HEK293 (cell line): ENCODE results near the gene CDK14.

ENCODE experiments used
- CTCF ChIA-PET: fragments of 350-600 bp; formaldehyde crosslinking; extraction: SDS; loops from one replicate; lab custom pipeline; 2021; ENCODE audit warnings: antibody characterized with exemption; lab: Yijun Ruan, JAX
- POLR2A ChIA-PET: fragments of 300-600 bp; formaldehyde crosslinking; extraction: SDS; loops from one replicate; lab custom pipeline; 2020; ENCODE audit warnings: antibody characterized with exemption, inconsistent platforms; lab: Yijun Ruan, JAX
- H3K27ac ChIP-seq: fragments of 200-500 bp; sonication (Bioruptor generic); 2 replicates; pipeline ENCODE4 v1.5.1; 2014; ENCODE audit warnings: low read depth, low read length, control low read depth, inconsistent platforms; ENCODE audit errors: extremely low read depth
- H3K36me3 ChIP-seq, 2 experiments: fragments of 200-500 bp in 1 of 2; sonication (Bioruptor generic) in 1 of 2; 1 replicate in 1 of 2; 2 replicates in 1 of 2; pipeline ENCODE4 v1.5.1; 2014 to 2017; ENCODE audit warnings: inconsistent platforms in 2 of 2, low read length in 2 of 2; ENCODE audit not compliant: control insufficient read depth in 2 of 2, insufficient read depth in 1 of 2
- H3K4me1 ChIP-seq: fragments of 200-500 bp; sonication (Bioruptor generic); 2 replicates; pipeline ENCODE4 v1.5.1; 2014; ENCODE audit warnings: mild to moderate bottlenecking, low read length, inconsistent platforms; ENCODE audit not compliant: control insufficient read depth, insufficient read depth
- H3K4me3 ChIP-seq: 2 replicates; pipeline ENCODE4 v1.5.1; 2011; ENCODE audit warnings: low read depth, mild to moderate bottlenecking, control low read depth, low read length, moderate library complexity
- H3K9me3 ChIP-seq: fragments of 200-500 bp; sonication (Bioruptor generic); 2 replicates; pipeline ENCODE4 v1.5.1; 2014; ENCODE audit warnings: low read depth, low read length, inconsistent platforms; ENCODE audit not compliant: control insufficient read depth, insufficient read depth
- BCL6B ChIP-seq: fragments of 450-650 bp; formaldehyde crosslinking; IDR thresholded peaks from 2 replicates; pipeline ENCODE4 v1.5.1; 2017; ENCODE audit warnings: missing biosample characterization, missing genetic modification characterization
- EGR2 ChIP-seq: fragments of 450-650 bp; formaldehyde crosslinking; IDR thresholded peaks from 2 replicates; pipeline ENCODE4 v1.5.1; 2016; ENCODE audit warnings: low read depth, missing biosample characterization, missing genetic modification characterization
- GLIS2 ChIP-seq: fragments of 450-650 bp; formaldehyde crosslinking; IDR thresholded peaks from 2 replicates; pipeline ENCODE4 v1.5.1; 2016; ENCODE audit warnings: missing biosample characterization, missing genetic modification characterization
- HIC1 ChIP-seq: fragments of 450-650 bp; formaldehyde crosslinking; IDR thresholded peaks from 2 replicates; pipeline ENCODE4 v1.5.1; 2016; ENCODE audit warnings: missing biosample characterization, missing genetic modification characterization
- KLF1 ChIP-seq: fragments of 450-650 bp; formaldehyde crosslinking; IDR thresholded peaks from 2 replicates; pipeline ENCODE4 v1.5.1; 2016; ENCODE audit warnings: missing biosample characterization, missing genetic modification characterization
- KLF10 ChIP-seq: fragments of 450-650 bp; IDR thresholded peaks from 2 replicates; pipeline ENCODE4 v1.5.1; 2018; ENCODE audit warnings: missing biosample characterization, mild to moderate bottlenecking, missing genetic modification characterization
- KLF16 ChIP-seq: fragments of 450-650 bp; formaldehyde crosslinking; IDR thresholded peaks from 2 replicates; pipeline ENCODE4 v1.5.1; 2017; ENCODE audit warnings: missing biosample characterization, missing genetic modification characterization
- PRDM4 ChIP-seq: fragments of 450-650 bp; formaldehyde crosslinking; IDR thresholded peaks from 2 replicates; pipeline ENCODE4 v1.5.1; 2017; ENCODE audit warnings: missing biosample characterization, missing genetic modification characterization
- SCRT2 ChIP-seq: fragments of 450-650 bp; formaldehyde crosslinking; IDR thresholded peaks from 2 replicates; pipeline ENCODE4 v1.5.1; 2016; ENCODE audit warnings: missing biosample characterization, missing genetic modification characterization
- ZBTB6 ChIP-seq: fragments of 450-650 bp; formaldehyde crosslinking; IDR thresholded peaks from 2 replicates; pipeline ENCODE4 v1.5.1; 2017; ENCODE audit warnings: missing biosample characterization, missing genetic modification characterization
- ZBTB7A ChIP-seq: fragments of 450-650 bp; formaldehyde crosslinking; IDR thresholded peaks from 2 replicates; pipeline ENCODE4 v1.5.1; 2016; ENCODE audit warnings: low read depth, missing biosample characterization, missing genetic modification characterization
- ZEB2 ChIP-seq: fragments of 450-650 bp; formaldehyde crosslinking; IDR thresholded peaks from 2 replicates; pipeline ENCODE4 v1.5.1; 2016; ENCODE audit warnings: missing biosample characterization, missing genetic modification characterization
- ZNF112 ChIP-seq: fragments of 450-650 bp; formaldehyde crosslinking; IDR thresholded peaks from 2 replicates; pipeline ENCODE4 v1.5.0; 2017; ENCODE audit warnings: missing biosample characterization, missing genetic modification characterization
- ZNF140 ChIP-seq: fragments of 450-650 bp; formaldehyde crosslinking; IDR thresholded peaks from 2 replicates; pipeline ENCODE4 v1.5.1; 2016; ENCODE audit warnings: missing biosample characterization, missing genetic modification characterization
- ZNF174 ChIP-seq: fragments of 450-650 bp; formaldehyde crosslinking; IDR thresholded peaks from 2 replicates; pipeline ENCODE4 v1.5.0; 2017; ENCODE audit warnings: missing biosample characterization, mild to moderate bottlenecking, missing genetic modification characterization
- ZNF366 ChIP-seq: fragments of 450-650 bp; formaldehyde crosslinking; conservative IDR thresholded peaks from 2 replicates; pipeline ENCODE4 v1.5.1; 2016; ENCODE audit warnings: missing biosample characterization, missing genetic modification characterization
- ZNF391 ChIP-seq: fragments of 450-650 bp; formaldehyde crosslinking; IDR thresholded peaks from 2 replicates; pipeline ENCODE4 v1.5.1; 2016; ENCODE audit warnings: low read depth, missing biosample characterization, missing genetic modification characterization, borderline replicate concordance
- ZNF394 ChIP-seq: fragments of 450-650 bp; formaldehyde crosslinking; IDR thresholded peaks from 2 replicates; pipeline ENCODE4 v1.5.1; 2016; ENCODE audit warnings: missing biosample characterization, missing genetic modification characterization, mild to moderate bottlenecking, moderate library complexity, borderline replicate concordance
- ZNF555 ChIP-seq: fragments of 450-650 bp; formaldehyde crosslinking; conservative IDR thresholded peaks from 2 replicates; pipeline ENCODE4 v1.5.1; 2017; ENCODE audit warnings: missing biosample characterization, mild to moderate bottlenecking, missing genetic modification characterization, inconsistent platforms
- ZNF571 ChIP-seq: fragments of 450-650 bp; formaldehyde crosslinking; IDR thresholded peaks from 2 replicates; pipeline ENCODE4 v1.5.0; 2017; ENCODE audit warnings: missing biosample characterization, missing genetic modification characterization
- ZNF585B ChIP-seq: fragments of 450-650 bp; formaldehyde crosslinking; IDR thresholded peaks from 2 replicates; pipeline ENCODE4 v1.5.1; 2016; ENCODE audit warnings: missing biosample characterization, missing genetic modification characterization
- ZNF623 ChIP-seq: fragments of 450-650 bp; formaldehyde crosslinking; IDR thresholded peaks from 2 replicates; pipeline ENCODE4 v1.5.1; 2016; ENCODE audit warnings: missing biosample characterization, missing genetic modification characterization
- ZNF626 ChIP-seq: fragments of 450-650 bp; sonication (Bioruptor Pico); formaldehyde crosslinking; IDR thresholded peaks from 2 replicates; pipeline ENCODE4 v1.5.1; 2018; ENCODE audit warnings: missing biosample characterization, missing genetic modification characterization, inconsistent platforms
- ZNF830 ChIP-seq: fragments of 450-650 bp; IDR thresholded peaks from 2 replicates; pipeline ENCODE4 v1.5.0; 2018; ENCODE audit warnings: missing biosample characterization, missing genetic modification characterization, low read depth, mild to moderate bottlenecking, moderate library complexity
- ZNF837 ChIP-seq: fragments of 450-650 bp; formaldehyde crosslinking; IDR thresholded peaks from 2 replicates; pipeline ENCODE4 v1.5.1; 2016; ENCODE audit warnings: missing biosample characterization, missing genetic modification characterization
- TF ChIP-seq, protein P1 (sequence below): fragments of 450-650 bp; formaldehyde crosslinking; IDR thresholded peaks from 2 replicates; pipeline ENCODE4 v1.5.1; 2016; ENCODE audit warnings: missing biosample characterization, missing genetic modification characterization

CDK14 gene

GRCh38 chr7:91109200-91109599 is 513.1 kb downstream of the CDK14 start:
- Histone ChIP-seq H3K27ac (no peak overlapping the region), H3K36me3 (no peaks in the 10 kb centered on the region), H3K4me1 (peaks cover 2% of the 10 kb centered on the region; the same call in 1 of the 2 replicates), H3K4me3 (no peak overlapping the region), H3K9me3 (no peaks in the 10 kb centered on the region)
- CTCF ChIA-PET = interaction anchor here (0.6 to 0.7 kb wide), 2 partner anchors 19 to 1315 kb away, joined by 3 to 4 read pairs; no protein-coding TSS in a partner anchor
- POLR2A ChIA-PET = no interaction called here
- TF ChIP-seq ZNF140 (no peak), BCL6B (tag by site-specific recombination) (no peak), ZNF571 (tag by site-specific recombination) (no peak), ZBTB7A (tag by site-specific recombination) (no peak), ZBTB6 (tag by site-specific recombination) (no peak), GLIS2 (no peak), ZNF174 (tag by site-specific recombination) (no peak), KLF10 (tag by site-specific recombination) (no peak), HIC1 (tag by site-specific recombination) (no peak), ZEB2 (tag by site-specific recombination) (no peak), ZNF830 (tag by site-specific recombination) (no peak), ZNF585B (no peak), ZNF837 (tag by site-specific recombination) (no peak)
- TF ChIP-seq, protein P1, sequence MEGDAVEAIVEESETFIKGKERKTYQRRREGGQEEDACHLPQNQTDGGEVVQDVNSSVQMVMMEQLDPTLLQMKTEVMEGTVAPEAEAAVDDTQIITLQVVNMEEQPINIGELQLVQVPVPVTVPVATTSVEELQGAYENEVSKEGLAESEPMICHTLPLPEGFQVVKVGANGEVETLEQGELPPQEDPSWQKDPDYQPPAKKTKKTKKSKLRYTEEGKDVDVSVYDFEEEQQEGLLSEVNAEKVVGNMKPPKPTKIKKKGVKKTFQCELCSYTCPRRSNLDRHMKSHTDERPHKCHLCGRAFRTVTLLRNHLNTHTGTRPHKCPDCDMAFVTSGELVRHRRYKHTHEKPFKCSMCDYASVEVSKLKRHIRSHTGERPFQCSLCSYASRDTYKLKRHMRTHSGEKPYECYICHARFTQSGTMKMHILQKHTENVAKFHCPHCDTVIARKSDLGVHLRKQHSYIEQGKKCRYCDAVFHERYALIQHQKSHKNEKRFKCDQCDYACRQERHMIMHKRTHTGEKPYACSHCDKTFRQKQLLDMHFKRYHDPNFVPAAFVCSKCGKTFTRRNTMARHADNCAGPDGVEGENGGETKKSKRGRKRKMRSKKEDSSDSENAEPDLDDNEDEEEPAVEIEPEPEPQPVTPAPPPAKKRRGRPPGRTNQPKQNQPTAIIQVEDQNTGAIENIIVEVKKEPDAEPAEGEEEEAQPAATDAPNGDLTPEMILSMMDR (tag by site-specific recombination) = no peak

DNA sequence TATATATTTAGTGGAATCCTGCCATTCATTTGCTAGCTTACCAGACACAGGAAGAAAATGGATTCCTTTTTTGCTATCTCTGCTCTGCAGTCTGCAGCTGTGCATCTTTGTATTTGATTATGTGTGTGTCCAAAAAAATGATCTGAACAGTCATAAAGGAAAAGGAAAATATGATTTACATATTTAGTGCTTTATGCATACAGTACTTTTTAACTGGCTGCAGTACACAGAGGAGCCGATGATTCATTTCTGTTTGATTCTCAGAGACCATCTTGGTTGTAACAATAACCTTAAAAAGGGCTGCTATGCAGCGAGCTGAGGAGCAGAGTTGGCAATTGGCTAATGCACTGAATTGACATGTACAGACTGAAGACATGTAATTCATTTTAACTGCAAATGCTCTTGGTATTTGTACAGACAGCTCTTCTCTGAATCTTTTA is 516.8 kb downstream of the CDK14 start:
- CTCF ChIA-PET = no interaction called here
- H3K36me3 ChIP-seq = no peaks in the 10 kb centered on the region; a peak in 1 of 3 replicates
- POLR2A ChIA-PET = no interaction called here

DNA sequence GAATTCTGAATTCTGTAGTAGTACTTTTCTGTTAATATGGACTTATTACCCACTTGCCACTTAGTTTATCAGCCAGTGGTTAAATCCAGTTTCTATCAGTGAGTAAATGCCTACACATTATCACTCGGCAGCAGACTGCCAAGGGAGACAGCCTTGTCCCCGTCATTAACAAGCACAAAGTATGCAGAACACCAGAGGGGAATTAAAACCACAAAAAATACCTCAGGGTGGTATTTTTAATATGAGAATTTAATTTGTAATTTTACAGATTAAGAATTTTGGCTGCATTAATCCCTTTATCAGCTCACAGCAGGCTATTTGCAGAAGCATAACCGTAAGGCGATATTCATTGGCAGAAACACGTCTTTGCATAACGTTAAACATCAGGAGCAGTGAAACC is 518.1 kb downstream of the CDK14 start:
- ChIA-PET CTCF (no interaction called here), POLR2A (no interaction called here)
- H3K36me3 ChIP-seq = no peaks in the 10 kb centered on the region; a peak in 1 of 3 replicates
- TF ChIP-seq ZNF391 (tag by site-specific recombination) (no peak), PRDM4 (tag by site-specific recombination) (no peak), ZNF112 (tag by site-specific recombination) (no peak), SCRT2 (tag by site-specific recombination) (no peak), ZNF394 (tag by site-specific recombination) (no peak), ZNF623 (tag by site-specific recombination) (no peak), KLF16 (no peak), ZNF366 (tag by site-specific recombination) (no peak)

More for the DNA sequence above, 516.8 kb downstream of the CDK14 start:
- H3K4me3 ChIP-seq = no peak overlapping the region
- H3K9me3 ChIP-seq = no peaks in the 10 kb centered on the region
- H3K27ac ChIP-seq = no peak overlapping the region
- peaks cover 7% of the 10 kb centered on the region; the same call in 1 of the 2 replicates for H3K4me1 ChIP-seq
- no peak for TF ChIP-seq ZNF555 (tag by site-specific recombination)
- no peak for TF ChIP-seq ZNF626 (tag by site-specific recombination)
- TF ChIP-seq EGR2 (tag by site-specific recombination) = no peak
- TF ChIP-seq KLF1 (tag by site-specific recombination) = no peak
- TF ChIP-seq ZNF366 (tag by site-specific recombination) = no peak

More for the DNA sequence above, 518.1 kb downstream of the CDK14 start:
- Histone ChIP-seq H3K4me3 (no peak overlapping the region), H3K4me1 (peaks cover 7% of the 10 kb centered on the region; the same call in 1 of the 2 replicates), H3K27ac (no peak overlapping the region), H3K9me3 (no peaks in the 10 kb centered on the region)
